ENCODE measurements around the gene NSL1.
"Not testable (repeated sequence)": the region's sequence is repeated elsewhere in the genome, so short reads cannot be mapped to it uniquely, and the experiment has no call there.

DNA sequence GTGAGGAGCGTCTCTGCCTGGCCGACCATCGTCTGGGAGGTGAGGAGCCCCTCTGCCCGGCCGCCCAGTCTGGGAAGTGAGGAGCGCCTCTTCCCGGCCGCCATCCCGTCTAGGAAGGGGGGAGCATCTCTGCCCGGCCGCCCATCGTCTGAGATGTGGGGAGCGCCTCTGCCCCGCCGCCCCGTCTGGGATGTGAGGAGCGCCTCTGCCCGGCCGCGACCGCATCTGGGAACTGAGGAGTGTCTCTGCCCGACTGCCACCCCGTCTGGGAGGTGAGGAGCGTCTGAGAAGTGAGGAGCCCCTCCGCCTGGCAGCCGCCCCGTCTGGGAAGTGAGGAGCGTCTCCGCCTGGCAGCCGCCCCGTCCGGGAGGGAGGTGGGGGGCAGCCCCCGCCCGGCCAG is 66.9 kb downstream of the NSL1 start:
- TF ChIP-seq, protein P1, sequence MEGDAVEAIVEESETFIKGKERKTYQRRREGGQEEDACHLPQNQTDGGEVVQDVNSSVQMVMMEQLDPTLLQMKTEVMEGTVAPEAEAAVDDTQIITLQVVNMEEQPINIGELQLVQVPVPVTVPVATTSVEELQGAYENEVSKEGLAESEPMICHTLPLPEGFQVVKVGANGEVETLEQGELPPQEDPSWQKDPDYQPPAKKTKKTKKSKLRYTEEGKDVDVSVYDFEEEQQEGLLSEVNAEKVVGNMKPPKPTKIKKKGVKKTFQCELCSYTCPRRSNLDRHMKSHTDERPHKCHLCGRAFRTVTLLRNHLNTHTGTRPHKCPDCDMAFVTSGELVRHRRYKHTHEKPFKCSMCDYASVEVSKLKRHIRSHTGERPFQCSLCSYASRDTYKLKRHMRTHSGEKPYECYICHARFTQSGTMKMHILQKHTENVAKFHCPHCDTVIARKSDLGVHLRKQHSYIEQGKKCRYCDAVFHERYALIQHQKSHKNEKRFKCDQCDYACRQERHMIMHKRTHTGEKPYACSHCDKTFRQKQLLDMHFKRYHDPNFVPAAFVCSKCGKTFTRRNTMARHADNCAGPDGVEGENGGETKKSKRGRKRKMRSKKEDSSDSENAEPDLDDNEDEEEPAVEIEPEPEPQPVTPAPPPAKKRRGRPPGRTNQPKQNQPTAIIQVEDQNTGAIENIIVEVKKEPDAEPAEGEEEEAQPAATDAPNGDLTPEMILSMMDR (IDR thresholded peaks at IDR 0.05; ENCODE audit: borderline replicate concordance, extremely low read depth, low read length, poor library complexity, severe bottlenecking), result not testable (repeated sequence)
- TF ChIP-seq EZH2 (IDR thresholded peaks at IDR 0.05; ENCODE audit: borderline replicate concordance, low read depth, low read length, severe bottlenecking), result not testable (repeated sequence)
